Calu3 (cell line): Measurements from ENCODE around the gene TPRA1. TPM values are rescaled to one million over a fixed set of nuclear protein-coding genes. Genes with fewer than 3 reads are reported as not detected.

Experiments used
- BruUV-seq: library from RNA; stranded (reverse); fragments of 400-500 nt; replicated peaks from 2 replicates; lab custom pipeline; 2021; lab: Mats Ljungman, UMichigan
- CTCF ChIA-PET: fragments of 300-600 bp; sonication (Branson Sonifier 250); formaldehyde crosslinking; loops from one replicate; lab custom pipeline; 2022; ENCODE audit warnings: antibody characterized with exemption; lab: Charles Lee
- DNase-seq: peaks from one replicate; pipeline ENCODE4 v3.0.0; 2022
- H3K27ac Mint-ChIP-seq: one replicate; pipeline ENCODE4 v1.8.0; 2022; ENCODE audit warnings: mixed read lengths; ENCODE audit not compliant: unreplicated experiment
- H3K27me3 Mint-ChIP-seq: one replicate; pipeline ENCODE4 v1.8.0; 2022; ENCODE audit warnings: mixed read lengths; ENCODE audit not compliant: unreplicated experiment
- H3K36me3 Mint-ChIP-seq: one replicate; pipeline ENCODE4 v1.8.0; 2022; ENCODE audit warnings: mild to moderate bottlenecking, moderate library complexity, mixed read lengths; ENCODE audit not compliant: insufficient read depth, unreplicated experiment
- H3K4me1 Mint-ChIP-seq: one replicate; pipeline ENCODE4 v1.8.0; 2022; ENCODE audit warnings: mild to moderate bottlenecking, low read depth, mixed read lengths; ENCODE audit not compliant: unreplicated experiment
- H3K4me3 Mint-ChIP-seq: one replicate; pipeline ENCODE4 v1.8.0; 2022; ENCODE audit warnings: mild to moderate bottlenecking, low read depth, moderate library complexity, mixed read lengths; ENCODE audit not compliant: unreplicated experiment
- H3K9me3 Mint-ChIP-seq: one replicate; pipeline ENCODE4 v1.8.0; 2022; ENCODE audit warnings: low read depth, mixed read lengths; ENCODE audit not compliant: unreplicated experiment
- CTCF ChIP-seq: fragments of 200-600 bp; IDR thresholded peaks from one replicate; pipeline ENCODE4 v1.8.0; 2022; ENCODE audit warnings: antibody characterized with exemption; ENCODE audit not compliant: unreplicated experiment
- intact Hi-C: fragments of 100-400 bp; cut with micrococcal nuclease; formaldehyde crosslinking; loops from one replicate; pipeline ENCODE4 v1.10.0; 2022; ENCODE audit not compliant: unreplicated experiment
- total RNA-seq: library from RNA; stranded (reverse); gene quantifications from 2 replicates; pipeline ENCODE4 v1.2.3, GENCODE V29; 2022

Gene TPRA1
- total RNA-seq, 1 experiment from 2014 or later = 66.4 TPM

DNA sequence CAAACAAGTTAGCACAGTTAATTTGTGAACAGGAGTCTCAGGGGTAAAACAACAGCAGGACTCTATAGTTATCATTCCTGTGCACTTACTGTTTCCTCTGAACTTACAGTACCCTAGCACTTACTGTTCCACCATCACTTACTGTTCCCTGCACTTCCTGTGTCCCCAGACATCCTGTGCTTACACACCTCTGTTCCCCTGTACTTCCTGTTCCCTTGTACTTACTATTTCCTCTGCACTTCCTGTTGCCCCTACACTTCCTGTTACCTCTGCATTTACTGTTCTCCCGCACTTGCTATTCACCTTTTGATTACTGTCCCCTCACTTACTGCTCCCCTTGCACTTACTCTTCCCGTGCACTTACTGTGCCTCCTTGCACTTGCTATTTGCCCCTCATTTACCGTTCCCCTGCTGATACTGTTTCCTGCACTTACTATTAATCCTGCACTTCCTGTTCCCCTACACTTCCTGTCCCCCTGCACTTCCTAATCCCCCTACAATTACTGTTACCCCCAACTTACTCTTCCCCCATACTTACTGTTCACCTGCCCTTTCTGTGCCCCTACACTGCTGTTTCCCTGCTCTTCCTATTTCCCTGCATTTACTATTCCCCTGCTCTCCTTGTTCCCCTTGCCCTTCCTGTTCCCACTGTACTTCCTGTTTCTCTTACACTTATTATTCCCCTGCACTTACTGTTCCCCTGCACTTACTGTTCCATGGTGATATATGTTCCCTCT is 30.3 kb downstream of the TPRA1 start:
- Mint-ChIP-seq H3K27ac (no peak overlapping the region), H3K9me3 (peaks cover 3% of the 10 kb centered on the region), H3K4me3 (no peak overlapping the region), H3K27me3 (peaks cover 79% of the 10 kb centered on the region), H3K4me1 (no peaks in the 10 kb centered on the region), H3K36me3 (no peaks in the 10 kb centered on the region)
- intact Hi-C loops = no loop called here
- DNase-seq = no peak
- CTCF ChIA-PET = no interaction called here
- no peak for TF ChIP-seq CTCF
- no TSS peak for BruUV-seq

GRCh38 chr3:127556565-127556964 is 34.0 kb downstream of the TPRA1 start:
- Mint-ChIP-seq H3K27me3 (peaks cover 79% of the 10 kb centered on the region), H3K9me3 (peaks cover 3% of the 10 kb centered on the region), H3K4me3 (no peak overlapping the region), H3K27ac (no peak overlapping the region), H3K36me3 (no peaks in the 10 kb centered on the region), H3K4me1 (no peaks in the 10 kb centered on the region)
- peak; percentile 46 for DNase-seq
- intact Hi-C loops = no loop called here
- no TSS peak for BruUV-seq
- CTCF ChIA-PET = interaction anchor here (1.1 kb wide), 1 partner anchor 9 kb away, joined by 5 read pairs; no protein-coding TSS in a partner anchor
- no peak for TF ChIP-seq CTCF

DNA sequence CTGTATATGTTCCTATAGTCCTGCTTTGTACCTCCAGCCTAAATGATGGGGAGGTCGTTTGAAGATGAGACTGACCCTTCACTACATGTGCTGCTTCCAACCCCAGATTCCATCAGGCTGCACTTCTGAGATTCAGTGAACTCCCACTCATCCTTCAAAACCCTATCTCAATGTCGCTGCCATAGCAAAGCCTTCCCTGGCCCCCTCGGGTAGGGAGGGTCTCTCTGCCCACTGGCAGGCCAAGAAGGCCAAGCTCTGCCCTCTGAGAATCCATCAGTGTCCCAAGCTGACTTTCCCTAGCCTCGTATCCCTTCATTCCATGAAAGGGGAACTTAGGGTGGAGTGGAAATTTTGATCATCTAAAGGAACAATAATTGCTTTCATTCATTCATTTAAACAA is 35.4 kb downstream of the TPRA1 start:
- intact Hi-C loops = no loop called here
- CTCF ChIA-PET = no interaction called here
- Mint-ChIP-seq H3K4me1 (no peaks in the 10 kb centered on the region), H3K4me3 (no peak overlapping the region), H3K36me3 (no peaks in the 10 kb centered on the region), H3K27me3 (peaks cover 79% of the 10 kb centered on the region), H3K9me3 (peaks cover under 1% of the 10 kb centered on the region), H3K27ac (no peak overlapping the region)
- no TSS peak for BruUV-seq
- no peak for DNase-seq
- TF ChIP-seq CTCF = no peak

- intact Hi-C loops = no loop called here
- Mint-ChIP-seq H3K9me3 (no peaks in the 10 kb centered on the region), H3K27me3 (peaks cover 73% of the 10 kb centered on the region), H3K4me3 (no peak overlapping the region), H3K36me3 (peaks cover 11% of the 10 kb centered on the region), H3K4me1 (peaks cover 7% of the 10 kb centered on the region), H3K27ac (no peak overlapping the region)
- BruUV-seq = no TSS peak
- no peak for DNase-seq
- CTCF ChIA-PET = interaction anchor here (1.0 kb wide), 1 partner anchor 444 kb away, joined by 3 read pairs; no protein-coding TSS in a partner anchor
- no peak for TF ChIP-seq CTCF
These were observed 38.5 kb downstream of the TPRA1 start for GRCh38 chr3:127552038-127552437.
